ENCODE data around the gene TRPM8. TPM values are rescaled to one million over a fixed set of nuclear protein-coding genes. Genes with fewer than 3 reads are reported as not detected.

Gene TRPM8
- total and polyA plus RNA-seq, 2 of the 8 experiments (the other 6 are each of a cell fraction or from before 2014, with no cell fraction given), result 0.18 to 0.54 TPM

DNA sequence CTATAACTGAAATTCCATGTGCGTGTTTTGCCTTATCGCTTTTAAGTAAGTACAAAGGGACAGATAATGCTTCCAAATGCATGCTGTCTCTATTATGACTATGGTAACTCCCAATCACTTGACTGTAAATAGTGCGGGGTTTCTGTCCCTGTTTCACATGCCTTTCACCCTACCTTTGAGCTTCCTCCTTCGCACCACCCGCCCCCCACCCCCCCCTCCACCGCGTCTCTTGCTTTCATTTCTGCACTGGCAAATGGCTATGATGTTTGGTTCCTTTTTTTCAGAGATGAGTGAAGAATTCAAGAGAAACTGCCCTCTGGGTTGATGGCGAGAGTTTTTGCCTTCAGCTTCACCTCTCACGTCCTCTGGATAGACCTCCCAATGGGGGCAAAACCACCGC lies 108.3 kb downstream of the TRPM8 start:
- Histone ChIP-seq H2BK15ac (ENCODE audit: low read length) (no peak overlapping the region), H2BK5ac (ENCODE audit: low read depth, low read length) (no peak overlapping the region), H3K9me3 (ENCODE audit: insufficient read depth in 2 of 2, low read depth in 1 of 2, low read length in 1 of 2) (peaks cover 6 to 15% of the 10 kb centered on the region in 2 experiments; a peak in 2 of 4 replicates), H3K4me3 (ENCODE audit: extremely low read depth in 1 of 4, insufficient read depth in 2 of 4, low read depth in 3 of 4, low read length in 4 of 4) (no peak overlapping the region), H4K91ac (replicated peaks; ENCODE audit: insufficient read length, low read length) (no peak overlapping the region), H3K56ac (replicated peaks; ENCODE audit: insufficient read length, low read depth, low read length) (no peak overlapping the region), H3K36me3 (ENCODE audit: control insufficient read depth in 2 of 4, insufficient read depth in 4 of 4, low read length in 3 of 4) (no peaks in the 10 kb centered on the region), H4K8ac (ENCODE audit: extremely low read depth, insufficient read depth, low read length) (no peak overlapping the region), H2AFZ (ENCODE audit: low read length) (no peak overlapping the region), H4K5ac (ENCODE audit: insufficient read length, low read depth, low read length) (no peak overlapping the region), H3K4me1 (replicated peaks in 1 of 4; ENCODE audit: control insufficient read depth in 3 of 4, insufficient read depth in 4 of 4, low read length in 3 of 4) (no peaks in the 10 kb centered on the region), H4K20me1 (replicated peaks in 1 of 2; ENCODE audit: control insufficient read depth in 1 of 2, insufficient read depth in 2 of 2, low read length in 2 of 2) (no peaks in the 10 kb centered on the region), H2BK120ac (replicated peaks; ENCODE audit: low read depth, low read length) (no peak overlapping the region), H2BK12ac (ENCODE audit: low read depth, low read length) (no peak overlapping the region), H3K23ac (ENCODE audit: insufficient read length) (no peak overlapping the region), H3K4ac (replicated peaks; ENCODE audit: insufficient read length, low read depth, low read length) (no peak overlapping the region), H3K14ac (ENCODE audit: insufficient read length) (no peak overlapping the region), H3K27ac (ENCODE audit: low read depth, low read length) (no peak overlapping the region), H3K18ac (ENCODE audit: extremely low read depth, low read length) (no peak overlapping the region), H3K4me2 (ENCODE audit: insufficient read depth in 1 of 2, low read depth in 2 of 2, low read length in 2 of 2) (no peak overlapping the region), H3K9ac (replicated peaks in 1 of 4; ENCODE audit: extremely low read depth in 1 of 4, low read depth in 3 of 4, low read length in 3 of 4) (no peak overlapping the region), H3K23me2 (ENCODE audit: low read depth, low read length) (no peaks in the 10 kb centered on the region), H2BK20ac (ENCODE audit: low read length) (no peak overlapping the region), H2AK5ac (ENCODE audit: low read depth, low read length) (no peak overlapping the region), H3K79me1 (ENCODE audit: low read depth, low read length) (no peaks in the 10 kb centered on the region), H3K79me2 (ENCODE audit: control insufficient read depth in 1 of 2, insufficient read depth in 2 of 2, low read length in 2 of 2) (no peaks in the 10 kb centered on the region), H3K27me3 (replicated peaks in 1 of 4; ENCODE audit: control insufficient read depth in 3 of 4, extremely low read depth in 1 of 4, insufficient read depth in 3 of 4, low read length in 3 of 4) (no peaks in the 10 kb centered on the region)
- FAIRE-seq (no peak), DNase-seq (ENCODE audit: low read depth in 1 of 2, low spot score in 2 of 2) (no peak)
- ChIA-PET CTCF (ENCODE audit: partially characterized antibody) (interaction anchor here (0.6 kb wide), 1 partner anchor 76 kb away, joined by 3 read pairs; no protein-coding TSS in a partner anchor), POLR2A (ENCODE audit: partially characterized antibody) (no interaction called here)
- 95% methylated on average over 10 of the region's 10 CpGs; no CpG with 5 or more reads in 1 of the 2 experiments for WGBS, 2 experiments (ENCODE audit: extremely low coverage in 1 of 2, insufficient coverage in 1 of 2, insufficient read length in 1 of 2, insufficient replicate concordance in 2 of 2, low coverage in 1 of 2, low lambda C conversion rate in 2 of 2, missing lambda C conversion rate in 1 of 2)
- TF ChIP-seq, protein P1, sequence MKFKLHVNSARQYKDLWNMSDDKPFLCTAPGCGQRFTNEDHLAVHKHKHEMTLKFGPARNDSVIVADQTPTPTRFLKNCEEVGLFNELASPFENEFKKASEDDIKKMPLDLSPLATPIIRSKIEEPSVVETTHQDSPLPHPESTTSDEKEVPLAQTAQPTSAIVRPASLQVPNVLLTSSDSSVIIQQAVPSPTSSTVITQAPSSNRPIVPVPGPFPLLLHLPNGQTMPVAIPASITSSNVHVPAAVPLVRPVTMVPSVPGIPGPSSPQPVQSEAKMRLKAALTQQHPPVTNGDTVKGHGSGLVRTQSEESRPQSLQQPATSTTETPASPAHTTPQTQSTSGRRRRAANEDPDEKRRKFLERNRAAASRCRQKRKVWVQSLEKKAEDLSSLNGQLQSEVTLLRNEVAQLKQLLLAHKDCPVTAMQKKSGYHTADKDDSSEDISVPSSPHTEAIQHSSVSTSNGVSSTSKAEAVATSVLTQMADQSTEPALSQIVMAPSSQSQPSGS (IDR thresholded peaks at IDR 0.05; ENCODE audit: low read length), result no peak
- TF ChIP-seq EP300 (IDR thresholded peaks at IDR 0.05; ENCODE audit: borderline replicate concordance in 1 of 2, low read depth in 2 of 2, low read length in 2 of 2) (no peak), BACH1 (IDR thresholded peaks at IDR 0.05; ENCODE audit: low read length) (no peak), SP2 (IDR thresholded peaks at IDR 0.05; ENCODE audit: low read length) (no peak), CBX8 (IDR thresholded peaks at IDR 0.05; ENCODE audit: borderline replicate concordance, low read depth, low read length) (no peak), PHF8 (conservative IDR thresholded peaks at IDR 0.05; ENCODE audit: low read depth, low read length) (no peak), POLR2A (IDR thresholded peaks at IDR 0.05; ENCODE audit: control extremely low read depth in 1 of 2, low read depth in 2 of 2, low read length in 2 of 2) (no peak), SIRT6 (IDR thresholded peaks at IDR 0.05; ENCODE audit: low read length) (no peak), POU5F1 (IDR thresholded peaks at IDR 0.05; ENCODE audit: low read depth, low read length) (no peak), BRCA1 (IDR thresholded peaks at IDR 0.05; ENCODE audit: low read depth, low read length) (no peak), SP1 (IDR thresholded peaks at IDR 0.05; ENCODE audit: low read depth, low read length) (no peak), RFX5 (IDR thresholded peaks at IDR 0.05; ENCODE audit: borderline replicate concordance, low read depth, low read length) (no peak), NRF1 (IDR thresholded peaks at IDR 0.05; ENCODE audit: low read depth, low read length) (no peak)
- TF ChIP-seq, protein P2, sequence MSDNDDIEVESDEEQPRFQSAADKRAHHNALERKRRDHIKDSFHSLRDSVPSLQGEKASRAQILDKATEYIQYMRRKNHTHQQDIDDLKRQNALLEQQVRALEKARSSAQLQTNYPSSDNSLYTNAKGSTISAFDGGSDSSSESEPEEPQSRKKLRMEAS (IDR thresholded peaks at IDR 0.05), result no peak
